HG03280 (cell line): Measurements from ENCODE around the gene RAB40A.
"Not testable (repeated sequence)": the region's sequence is repeated elsewhere in the genome, so short reads cannot be mapped to it uniquely, and the experiment has no call there.

ENCODE experiments used
- ATAC-seq: cut with Tn5 transposase; IDR thresholded peaks from one replicate; pipeline ENCODE4 v1.9.1; 2021; ENCODE audit warnings: mild to moderate bottlenecking, moderate library complexity; ENCODE audit not compliant: unreplicated experiment

RAB40A gene

GRCh38 chrX:103464774-103465117, 54.5 kb downstream of the RAB40A start:
- peak; percentile 94 for ATAC-seq

- ATAC-seq: peak; percentile 62
Observed at GRCh38 chrX:103464072-103464773, 55.1 kb downstream of the RAB40A start.

- no peak for ATAC-seq
Observed at GRCh38 chrX:103461156-103461555, 58.1 kb downstream of the RAB40A start.

- ATAC-seq: not testable (repeated sequence)
Observed at GRCh38 chrX:103460001-103460755, 59.1 kb downstream of the RAB40A start.

- ATAC-seq: no peak
Observed at GRCh38 chrX:103453655-103454054, 65.6 kb downstream of the RAB40A start.
